ENCODE data around the gene KRT80. TPM values are rescaled to one million over a fixed set of nuclear protein-coding genes. Genes with fewer than 3 reads are reported as not detected.

The KRT80 gene
- total RNA-seq, 4 donors from 2014 or later: 78.6 to 293 (median 185) TPM

DNA sequence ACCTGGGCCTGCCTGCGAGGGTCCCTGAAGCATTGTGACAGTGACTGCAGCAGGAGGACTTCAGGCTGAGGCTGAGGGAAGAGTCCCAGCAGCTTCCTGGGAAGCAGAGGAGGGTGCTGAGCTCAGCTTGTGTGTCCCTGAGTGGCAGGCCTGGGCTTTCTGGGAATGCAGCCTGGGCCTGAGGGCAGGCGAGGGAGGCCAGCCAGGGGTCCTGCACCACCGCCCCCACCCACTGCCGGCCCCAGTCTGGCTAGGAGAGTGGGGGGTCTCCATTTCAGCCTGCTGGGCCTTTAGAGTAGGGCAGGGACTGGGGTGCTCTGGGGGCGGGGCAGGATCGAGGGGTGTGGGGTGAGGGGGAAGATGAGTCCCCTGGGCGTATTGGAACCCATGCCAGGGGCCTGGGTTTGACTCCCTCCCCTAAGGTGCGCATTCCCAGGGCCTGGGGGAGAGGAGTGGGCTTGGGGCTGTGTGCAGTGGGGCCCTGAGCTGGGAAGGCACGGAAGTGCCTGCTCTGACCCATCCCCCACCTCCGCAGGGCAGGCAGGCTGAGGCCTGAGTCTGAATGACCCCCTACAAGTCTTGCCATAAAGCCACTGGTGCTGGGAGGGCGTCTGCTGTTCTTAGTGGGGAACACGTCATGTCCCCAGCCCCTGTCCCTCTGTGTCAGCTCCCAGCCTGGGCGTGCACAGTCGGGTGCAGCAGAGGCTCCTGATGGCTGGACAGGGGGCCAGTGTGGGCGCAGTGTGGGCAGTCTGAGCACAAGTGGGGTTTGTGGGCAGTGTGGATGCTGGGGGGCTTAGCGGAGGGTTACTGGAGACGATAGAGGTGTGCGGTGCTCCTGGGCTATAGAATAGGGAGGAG is 46.4 kb downstream of the KRT80 start:
- DNase-seq (ENCODE audit: low spot score in 2 of 2): no peak
- TF ChIP-seq EP300 (IDR thresholded peaks at IDR 0.05) (no peak), POLR2AphosphoS5 (IDR thresholded peaks at IDR 0.05) (no peak), CTCF (IDR thresholded peaks at IDR 0.05) (no peak), POLR2A (IDR thresholded peaks at IDR 0.05) (no peak)
- peaks cover 87% of the 10 kb centered on the region for H3K4me1 ChIP-seq
- no peaks in the 10 kb centered on the region for H3K9me3 ChIP-seq
- no peaks in the 10 kb centered on the region for H3K36me3 ChIP-seq
- WGBS: 80% methylated on average over 10 of the region's 18 CpGs
- no peak overlapping the region for H3K4me3 ChIP-seq
- no peaks in the 10 kb centered on the region for H3K27me3 ChIP-seq
- H3K27ac ChIP-seq: peak overlapping the region; percentile 99

DNA sequence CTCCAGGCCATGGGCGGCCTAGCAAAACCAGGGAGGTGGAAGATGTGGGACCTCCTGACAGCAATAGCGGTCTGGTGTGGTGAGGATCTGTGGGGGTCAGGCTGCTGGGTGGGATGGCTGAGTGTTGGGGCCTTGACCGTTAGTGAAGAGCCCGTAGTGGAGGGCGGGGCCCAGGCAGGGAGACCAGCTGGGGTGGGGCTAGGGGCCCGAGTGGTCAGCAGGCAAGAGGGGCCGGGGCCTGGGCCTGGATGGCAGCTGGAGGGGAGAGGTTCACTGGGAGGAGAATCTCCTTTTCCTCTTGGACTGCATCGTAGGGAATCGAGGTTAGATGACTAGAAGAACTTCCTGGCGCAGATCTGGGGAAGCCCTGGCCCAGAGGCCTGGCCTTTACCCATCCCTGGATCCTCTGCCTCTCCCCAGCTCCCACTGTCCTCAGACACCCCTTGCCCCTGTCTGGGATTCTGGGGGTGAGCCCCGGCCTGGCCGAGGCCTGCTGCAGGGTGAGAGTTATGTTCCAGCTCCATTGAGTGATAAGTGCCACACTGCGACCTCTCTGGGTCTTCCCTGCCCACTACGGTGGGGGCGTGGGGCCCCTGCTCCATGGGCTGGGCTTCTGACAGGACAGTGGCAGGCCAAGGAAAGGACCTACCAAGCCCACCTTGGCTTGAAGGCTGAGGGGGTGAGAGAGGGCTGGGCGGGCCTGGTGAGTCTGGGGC is 47.1 kb downstream of the KRT80 start:
- peaks cover 85% of the 10 kb centered on the region for H3K4me1 ChIP-seq
- no peak for DNase-seq (ENCODE audit: low spot score in 2 of 2)
- peak overlapping the region; percentile 99 for H3K27ac ChIP-seq
- no peak overlapping the region for H3K4me3 ChIP-seq
- no peaks in the 10 kb centered on the region for H3K36me3 ChIP-seq
- no peaks in the 10 kb centered on the region for H3K9me3 ChIP-seq
- no peaks in the 10 kb centered on the region for H3K27me3 ChIP-seq
- 68% methylated on average over 13 of the region's 16 CpGs for WGBS
- TF ChIP-seq EP300 (IDR thresholded peaks at IDR 0.05): no peak
- TF ChIP-seq POLR2AphosphoS5 (IDR thresholded peaks at IDR 0.05): no peak
- no peak for TF ChIP-seq POLR2A (IDR thresholded peaks at IDR 0.05)
- TF ChIP-seq CTCF (IDR thresholded peaks at IDR 0.05): no peak

GRCh38 chr12:52142431-52142830 is 49.4 kb downstream of the KRT80 start:
- no peak overlapping the region for H3K27ac ChIP-seq
- no peaks in the 10 kb centered on the region for H3K27me3 ChIP-seq
- DNase-seq (ENCODE audit: low spot score in 2 of 2): no peak
- 76% methylated on average over 3 of the region's 5 CpGs for WGBS
- H3K4me3 ChIP-seq: no peak overlapping the region
- no peaks in the 10 kb centered on the region for H3K9me3 ChIP-seq
- H3K4me1 ChIP-seq: peaks cover 75% of the 10 kb centered on the region
- no peak for TF ChIP-seq EP300 (IDR thresholded peaks at IDR 0.05)
- no peak for TF ChIP-seq POLR2A (IDR thresholded peaks at IDR 0.05)
- H3K36me3 ChIP-seq: no peaks in the 10 kb centered on the region

DNA sequence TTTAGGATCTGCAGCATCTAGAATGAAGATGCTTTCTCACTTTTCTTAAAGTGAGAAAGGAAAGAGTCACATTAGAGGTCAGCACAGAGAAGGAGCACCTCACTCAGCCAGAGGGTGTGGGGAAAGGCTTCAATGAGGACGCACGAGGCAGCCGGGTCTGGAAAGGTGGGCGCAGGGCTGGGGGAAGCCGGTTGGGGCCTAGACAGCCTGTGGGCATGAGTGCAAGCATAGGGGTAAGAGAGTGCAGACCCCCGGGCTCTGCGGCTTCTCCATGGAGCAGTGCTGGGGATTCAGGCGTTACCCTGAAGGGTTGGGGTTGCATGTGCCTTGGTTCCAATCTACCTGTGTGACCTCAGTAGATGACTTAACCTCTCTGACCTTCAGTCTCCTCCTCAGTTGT is 49.9 kb downstream of the KRT80 start:
- peaks cover 70% of the 10 kb centered on the region for H3K4me1 ChIP-seq
- no peak for DNase-seq (ENCODE audit: low spot score in 2 of 2)
- no peaks in the 10 kb centered on the region for H3K36me3 ChIP-seq
- H3K27ac ChIP-seq: no peak overlapping the region
- no peak overlapping the region for H3K4me3 ChIP-seq
- H3K27me3 ChIP-seq: no peaks in the 10 kb centered on the region
- TF ChIP-seq POLR2A (IDR thresholded peaks at IDR 0.05) (no peak), CTCF (IDR thresholded peaks at IDR 0.05) (no peak), POLR2AphosphoS5 (IDR thresholded peaks at IDR 0.05) (no peak), EP300 (IDR thresholded peaks at IDR 0.05) (no peak)
- 93% methylated on average over 8 of the region's 8 CpGs for WGBS
- no peaks in the 10 kb centered on the region for H3K9me3 ChIP-seq

DNA sequence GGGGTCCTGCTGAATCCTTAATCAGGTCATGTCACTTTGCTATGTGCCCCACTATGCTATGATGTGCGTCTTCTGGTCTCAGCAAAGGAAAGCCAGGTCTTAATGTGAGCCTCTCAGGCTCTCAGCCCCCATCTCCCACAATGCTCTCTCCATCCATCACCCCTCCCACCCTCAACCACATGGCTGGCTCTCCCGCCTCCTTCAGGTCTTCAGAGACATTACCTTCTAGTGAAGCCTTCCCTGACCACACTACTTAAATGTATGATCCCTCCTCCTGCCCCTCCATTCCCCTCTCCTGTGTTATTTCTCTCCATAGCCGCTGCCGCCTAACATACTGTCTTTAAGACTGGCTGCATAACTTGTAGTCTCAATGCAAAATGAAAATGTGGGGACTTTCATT is 50.5 kb downstream of the KRT80 start:
- H3K36me3 ChIP-seq: no peaks in the 10 kb centered on the region
- no peak overlapping the region for H3K27ac ChIP-seq
- H3K9me3 ChIP-seq: no peaks in the 10 kb centered on the region
- TF ChIP-seq CTCF (IDR thresholded peaks at IDR 0.05) (no peak), EP300 (IDR thresholded peaks at IDR 0.05) (no peak), POLR2A (IDR thresholded peaks at IDR 0.05) (no peak), POLR2AphosphoS5 (IDR thresholded peaks at IDR 0.05) (no peak)
- H3K4me3 ChIP-seq: no peak overlapping the region
- no peaks in the 10 kb centered on the region for H3K27me3 ChIP-seq
- 97% methylated on average over 4 of the region's 4 CpGs for WGBS
- peaks cover 64% of the 10 kb centered on the region for H3K4me1 ChIP-seq
- no peak for DNase-seq (ENCODE audit: low spot score in 2 of 2)

Data from suprapubic skin (tissue), 4 donors.